Activated naive CD4-positive, alpha-beta T cell (primary cell): ENCODE data around the gene DNAJC2.
A peak's percentile ranks its signal among the peaks of the same experiment; 100 is the strongest.
"Not testable (repeated sequence)": the region's sequence is repeated elsewhere in the genome, so short reads cannot be mapped to it uniquely, and the experiment has no call there.

Source experiments
- DNase-seq, 4 experiments: peaks; one replicate each; lab custom pipeline; 2025; lab: John Stamatoyannopoulos, UW

Gene DNAJC2

GRCh38 chr7:103341466-103341865 is 3.1 kb downstream of the DNAJC2 start:
- DNase-seq: no peak

GRCh38 chr7:103338864-103339263 is 5.7 kb downstream of the DNAJC2 start:
- no peak for DNase-seq

GRCh38 chr7:103336761-103337160 is 7.8 kb downstream of the DNAJC2 start:
- no peak for DNase-seq

- no peak for DNase-seq
These were observed 18.8 kb downstream of the DNAJC2 start for GRCh38 chr7:103325744-103326143.

GRCh38 chr7:103317009-103317408 is 27.6 kb downstream of the DNAJC2 start:
- no peak for DNase-seq

- no peak for DNase-seq
These were observed 28.1 kb downstream of the DNAJC2 start for GRCh38 chr7:103316380-103316941.

GRCh38 chr7:103314852-103315251 is 29.7 kb downstream of the DNAJC2 start:
- no peak for DNase-seq

- DNase-seq: no peak
These were observed 36.9 kb downstream of the DNAJC2 start for GRCh38 chr7:103307503-103308231.

- no peak for DNase-seq
These were observed 43.1 kb downstream of the DNAJC2 start for GRCh38 chr7:103301441-103301840.

- DNase-seq: no peak
These were observed 44.9 kb downstream of the DNAJC2 start for GRCh38 chr7:103299660-103300059.

GRCh38 chr7:103297837-103298179 is 46.8 kb downstream of the DNAJC2 start:
- no peak for DNase-seq

GRCh38 chr7:103296901-103297836 is 47.4 kb downstream of the DNAJC2 start, which contains the start of gene PMPCB:
PMPCB (plus strand) TSS chr7:103297435; CDS start chr7:103297460, 25 bp downstream.
- peak; percentile 94 to 97 (median 95) for DNase-seq

GRCh38 chr7:103293526-103293925 is 51.0 kb downstream of the DNAJC2 start:
- no peak for DNase-seq

GRCh38 chr7:103292122-103292521 is 52.4 kb downstream of the DNAJC2 start:
- no peak for DNase-seq

- not testable (repeated sequence) for DNase-seq
These were observed 61.7 kb downstream of the DNAJC2 start for GRCh38 chr7:103282802-103283427.

GRCh38 chr7:103280803-103281155 is 63.8 kb downstream of the DNAJC2 start:
- DNase-seq: not testable (repeated sequence)

GRCh38 chr7:103279963-103280802 is 64.4 kb downstream of the DNAJC2 start:
- peak; percentile 62 to 87 (median 77) for DNase-seq

- DNase-seq: peak in 1 of 4 experiments; percentile 25
These were observed 65.0 kb downstream of the DNAJC2 start for GRCh38 chr7:103279636-103279962.

GRCh38 chr7:103278195-103278594 is 66.4 kb downstream of the DNAJC2 start:
- not testable (repeated sequence) for DNase-seq

- DNase-seq: not testable (repeated sequence)
These were observed 69.7 kb downstream of the DNAJC2 start for GRCh38 chr7:103274867-103275266.

GRCh38 chr7:103273374-103273773 is 71.2 kb downstream of the DNAJC2 start:
- DNase-seq: not testable (repeated sequence)
